HepG2 (cell line): ENCODE data around the gene SLC22A7. TPM values are rescaled to one million over a fixed set of nuclear protein-coding genes. Genes with fewer than 3 reads are reported as not detected.

Source experiments
- DMTF1 ChIP-seq: sonication (generic); formaldehyde crosslinking; IDR thresholded peaks from 2 replicates; pipeline ENCODE4 v1.4.0; 2020; ENCODE audit warnings: mild to moderate bottlenecking, missing genetic modification reagents
- GATAD1 ChIP-seq: IDR thresholded peaks from 2 replicates; pipeline ENCODE4 v1.6.1; 2016; ENCODE audit warnings: missing genetic modification reagents, missing compliant biosample characterization
- GMEB2 ChIP-seq: IDR thresholded peaks from 2 replicates; pipeline ENCODE4 v1.6.1; 2016; ENCODE audit warnings: missing biosample characterization, missing genetic modification reagents, low read depth
- GPBP1L1 ChIP-seq: sonication (generic); formaldehyde crosslinking; IDR thresholded peaks from 2 replicates; pipeline ENCODE4 v1.5.0; 2020; ENCODE audit warnings: mild to moderate bottlenecking, missing genetic modification reagents
- HNF1B ChIP-seq: sonication (generic); formaldehyde crosslinking; IDR thresholded peaks from 2 replicates; pipeline ENCODE4 v1.5.1; 2020; ENCODE audit warnings: mild to moderate bottlenecking, moderate library complexity, missing genetic modification reagents
- KDM4B ChIP-seq: sonication (generic); formaldehyde crosslinking; IDR thresholded peaks from 2 replicates; pipeline ENCODE4 v1.4.0; 2020; ENCODE audit warnings: missing genetic modification reagents
- MAZ ChIP-seq, 2 experiments: sonication (generic) in 1 of 2; formaldehyde crosslinking in 1 of 2; IDR thresholded peaks; 2 replicates each; pipeline versions ENCODE4 v1.5.0 to v1.6.1; 2012 to 2020; ENCODE audit warnings: low read depth in 2 of 2, mild to moderate bottlenecking in 2 of 2, borderline replicate concordance in 1 of 2, improper control_type of control experiment in 1 of 2, low read length in 1 of 2, missing genetic modification reagents in 1 of 2, moderate library complexity in 1 of 2
- MEIS1 ChIP-seq: sonication (generic); formaldehyde crosslinking; IDR thresholded peaks from 2 replicates; pipeline ENCODE4 v1.9.0; 2021; ENCODE audit warnings: mild to moderate bottlenecking, missing genetic modification reagents, moderate library complexity, borderline replicate concordance
- POLR2AphosphoS5 ChIP-seq: IDR thresholded peaks from 2 replicates; pipeline ENCODE4 v1.6.1; 2012; ENCODE audit warnings: low read depth, low read length
- RFX5 ChIP-seq: IDR thresholded peaks from 2 replicates; pipeline ENCODE4 v1.6.1; 2011; ENCODE audit warnings: low read depth, low read length, improper control_type of control experiment
- TARDBP ChIP-seq: sonication (generic); formaldehyde crosslinking; IDR thresholded peaks from 2 replicates; pipeline ENCODE4 v1.8.0; 2022; ENCODE audit warnings: mild to moderate bottlenecking, missing genetic modification reagents
- ZBTB4 ChIP-seq: sonication (generic); formaldehyde crosslinking; IDR thresholded peaks from 2 replicates; pipeline ENCODE4 v1.4.0; 2020; ENCODE audit warnings: missing genetic modification reagents, mild to moderate bottlenecking, borderline replicate concordance
- ZFP1 ChIP-seq: IDR thresholded peaks from 2 replicates; pipeline ENCODE4 v1.6.1; 2016
- ZNF138 ChIP-seq: sonication (generic); formaldehyde crosslinking; IDR thresholded peaks from 2 replicates; pipeline ENCODE4 v1.5.0; 2020; ENCODE audit warnings: mild to moderate bottlenecking, low read depth, missing genetic modification reagents
- ZNF335 ChIP-seq: sonication (generic); formaldehyde crosslinking; IDR thresholded peaks from 2 replicates; pipeline ENCODE4 v1.4.0; 2020; ENCODE audit warnings: missing genetic modification reagents
- ZNF766 ChIP-seq: sonication (generic); formaldehyde crosslinking; IDR thresholded peaks from 2 replicates; pipeline ENCODE4 v1.5.0; 2020; ENCODE audit warnings: missing genetic modification reagents, borderline replicate concordance
- ZNF883 ChIP-seq: sonication (generic); formaldehyde crosslinking; IDR thresholded peaks from 2 replicates; pipeline ENCODE4 v1.5.1; 2020; ENCODE audit warnings: mild to moderate bottlenecking, missing genetic modification reagents; ENCODE audit errors: not compliant biosample characterization
- polyA plus RNA-seq, 8 experiments: library from polyadenylated mRNA; depleted of rRNA in 3 of 8; stranded (reverse) in 7 of 8; unstranded in 1 of 8; fragments of >200 nt; fragmentation: Illumina TruSeq in 4 of 8; extraction: Trizol in 4 of 8; gene quantifications; 2 replicates each; pipeline versions ENCODE4 v1.2.1 to v1.2.3, GENCODE V29; 2011 to 2016; ENCODE audit warnings: low read depth in 4 of 8, missing spikeins in 1 of 8, mixed read lengths in 1 of 8; ENCODE audit not compliant: insufficient read depth in 1 of 8
- total RNA-seq, 5 experiments: library from RNA; depleted of rRNA; stranded (reverse); fragments of >200 nt; fragmentation: Illumina TruSeq; extraction: Trizol; gene quantifications; 2 replicates each; pipeline ENCODE4 v1.2.3, GENCODE V29; 2016; ENCODE audit warnings: low read depth in 1 of 5

Gene SLC22A7
- total and polyA plus RNA-seq, 2 of the 13 experiments (the other 11 are each of a cell fraction or from before 2014, with no cell fraction given): 5.3 to 22.6 TPM

- TF ChIP-seq TARDBP (CRISPR knock-in tag) (peak; percentile 27; the same call in 1 of the 2 replicates), ZBTB4 (CRISPR knock-in tag) (peak; percentile 61; the same call in 1 of the 2 replicates), RFX5 (no peak), MAZ (IDR thresholded peaks at IDR 0.05; ENCODE audit: borderline replicate concordance, low read depth, low read length) (no peak), MAZ (CRISPR knock-in tag; IDR thresholded peaks at IDR 0.05; ENCODE audit: low read depth) (peak; percentile 31; the same call in 1 of the 2 replicates), ZFP1 (CRISPR knock-in tag) (no peak), DMTF1 (CRISPR knock-in tag) (no peak), ZNF335 (0 out of 2 replicates have a peak, but pooled peaks have one; percentile 30), ZNF883 (CRISPR knock-in tag) (peak; percentile 69), GATAD1 (0 out of 2 replicates have a peak, but pooled peaks have one; percentile 12), HNF1B (CRISPR knock-in tag) (peak; percentile 66; the same call in 1 of the 2 replicates), GPBP1L1 (no peak), KDM4B (CRISPR knock-in tag) (no peak), POLR2AphosphoS5 (peak; percentile 48; the same call in 1 of the 2 replicates), GMEB2 (CRISPR knock-in tag) (no peak), ZNF138 (CRISPR knock-in tag) (peak; percentile 36; the same call in 1 of the 2 replicates), ZNF766 (CRISPR knock-in tag) (no peak), MEIS1 (CRISPR knock-in tag) (peak; percentile 81; the same call in 1 of the 2 replicates)
Observed at GRCh38 chr6:43308101-43308989, 10.3 kb downstream of the SLC22A7 start, which contains the start of gene CRIP3 (continued).
